Spleen (tissue), 7 donors: ENCODE results near the gene YPEL2.

Source experiments
- CTCF ChIP-seq, 11 experiments: fragments of 200-600 bp in 7 of 11; fragments of 450-650 bp in 4 of 11; sonication (generic) in 4 of 11; IDR thresholded peaks in 8 of 11; conservative IDR thresholded peaks in 3 of 11; 1 replicate in 7 of 11; 2 replicates in 4 of 11; pipeline versions ENCODE4 v1.4.0 to v1.8.0; 2016 to 2021; ENCODE audit warnings: antibody characterized with exemption in 11 of 11, inconsistent platforms in 4 of 11, mild to moderate bottlenecking in 1 of 11
- POLR2A ChIP-seq, 3 donors: fragments of 450-650 bp; IDR thresholded peaks; one replicate each; pipeline ENCODE4 v1.5.1; 2017; ENCODE audit warnings: antibody characterized with exemption in 3 of 3, mild to moderate bottlenecking in 1 of 3
- POLR2AphosphoS5 ChIP-seq, 3 donors: sonication (generic); formaldehyde crosslinking; IDR thresholded peaks; one replicate each; pipeline ENCODE4 v1.5.1; 2017; ENCODE audit warnings: antibody characterized with exemption in 3 of 3
- donor health status: DM: no; HTN: no; CAD: no; lungs with moderate emphysema.
- donor health status: DM: no; HTN: no; CAD: no.
- donor health status: DM: no; HTN: no; CAD: no.

- TF ChIP-seq CTCF (IDR thresholded peaks at IDR 0.05 in 8 of 11, conservative IDR thresholded peaks at IDR 0.05 in 3 of 11) (no peak), POLR2A (IDR thresholded peaks at IDR 0.05) (no peak), POLR2AphosphoS5 (IDR thresholded peaks at IDR 0.05) (peak in 1 of 3 donors; percentile 80)
Measured at GRCh38 chr17:59427425-59427921, 96.0 kb downstream of the YPEL2 start.
